ENCODE data around the gene ASNSD1. TPM values are rescaled to one million over a fixed set of nuclear protein-coding genes. Genes with fewer than 3 reads are reported as not detected.

Gene ASNSD1
- 56.1 and 79.1 TPM in 2 replicates for total RNA-seq (2012; rRNA removed)

- peak within 1 kb of the TSS; percentile 88 for H3K4me3 ChIP-seq (ENCODE audit: low read length)
- no peaks in the 10 kb centered on the region for H3K9me3 ChIP-seq (replicated peaks; ENCODE audit: low read length)
- peaks cover 12% of the 10 kb centered on the region for H3K4me1 ChIP-seq (ENCODE audit: control insufficient read depth, insufficient read depth, low read length)
Observed at GRCh38 chr2:189661148-189661956, at the start of gene ASNSD1. Gene ASNSD1 (plus strand): TSS chr2:189661459. CDS start chr2:189666133, 4,674 bp downstream.

GRCh38 chr2:189613077-189613636, 48.1 kb upstream of the ASNSD1 start:
- H3K4me3 ChIP-seq (ENCODE audit: low read length), result peak overlapping the region; percentile 57

More at GRCh38 chr2:189661148-189661956, at the start of gene ASNSD1:
- Histone ChIP-seq H3K27me3 (ENCODE audit: control insufficient read depth, insufficient read depth, low read length) (no peaks in the 10 kb centered on the region), H3K9ac (ENCODE audit: low read depth, low read length) (peak within 1 kb of the TSS; percentile 96), H3K36me3 (ENCODE audit: insufficient read depth, low read length) (peaks cover 8% of the 10 kb centered on the region), H3K4me2 (ENCODE audit: low read length) (peak within 1 kb of the TSS; percentile 91)

GRCh38 chr2:189613650-189614420, 47.4 kb upstream of the ASNSD1 start:
- H3K4me3 ChIP-seq (ENCODE audit: low read length), result peak overlapping the region; percentile 57
- peak overlapping the region; percentile 75 for H3K4me2 ChIP-seq (ENCODE audit: low read length)
- H3K27me3 ChIP-seq (ENCODE audit: control insufficient read depth, insufficient read depth, low read length), result no peaks in the 10 kb centered on the region
- H3K9me3 ChIP-seq (replicated peaks; ENCODE audit: low read length), result no peaks in the 10 kb centered on the region
- H3K36me3 ChIP-seq (ENCODE audit: insufficient read depth, low read length), result no peaks in the 10 kb centered on the region
- H3K9ac ChIP-seq (ENCODE audit: low read depth, low read length), result peak overlapping the region; percentile 82
- H3K4me1 ChIP-seq (ENCODE audit: control insufficient read depth, insufficient read depth, low read length), result peaks cover 29% of the 10 kb centered on the region

More at GRCh38 chr2:189613077-189613636, 48.1 kb upstream of the ASNSD1 start:
- H3K36me3 ChIP-seq (ENCODE audit: insufficient read depth, low read length), result no peaks in the 10 kb centered on the region
- peak overlapping the region; percentile 75 for H3K4me2 ChIP-seq (ENCODE audit: low read length)
- H3K4me1 ChIP-seq (ENCODE audit: control insufficient read depth, insufficient read depth, low read length), result peaks cover 34% of the 10 kb centered on the region
- no peaks in the 10 kb centered on the region for H3K9me3 ChIP-seq (replicated peaks; ENCODE audit: low read length)
- no peaks in the 10 kb centered on the region for H3K27me3 ChIP-seq (ENCODE audit: control insufficient read depth, insufficient read depth, low read length)
- peak overlapping the region; percentile 82 for H3K9ac ChIP-seq (ENCODE audit: low read depth, low read length)

- peaks cover 21% of the 10 kb centered on the region for H3K4me1 ChIP-seq (ENCODE audit: control insufficient read depth, insufficient read depth, low read length)
- H3K4me2 ChIP-seq (ENCODE audit: low read length), result no peak overlapping the region
- no peak overlapping the region for H3K4me3 ChIP-seq (ENCODE audit: low read length)
- H3K36me3 ChIP-seq (ENCODE audit: insufficient read depth, low read length), result no peaks in the 10 kb centered on the region
- no peaks in the 10 kb centered on the region for H3K9me3 ChIP-seq (replicated peaks; ENCODE audit: low read length)
- no peak overlapping the region for H3K9ac ChIP-seq (ENCODE audit: low read depth, low read length)
- H3K27me3 ChIP-seq (ENCODE audit: control insufficient read depth, insufficient read depth, low read length), result no peaks in the 10 kb centered on the region
Observed at GRCh38 chr2:189614585-189614984, 46.7 kb upstream of the ASNSD1 start.

- Histone ChIP-seq H3K4me1 (ENCODE audit: control insufficient read depth, insufficient read depth, low read length) (peaks cover 9% of the 10 kb centered on the region), H3K36me3 (ENCODE audit: insufficient read depth, low read length) (no peaks in the 10 kb centered on the region)
Observed at GRCh38 chr2:189618197-189618596, 43.1 kb upstream of the ASNSD1 start.

GRCh38 chr2:189621781-189622180, 39.5 kb upstream of the ASNSD1 start:
- H3K4me1 ChIP-seq (ENCODE audit: control insufficient read depth, insufficient read depth, low read length), result no peaks in the 10 kb centered on the region
- no peak overlapping the region for H3K4me3 ChIP-seq (ENCODE audit: low read length)
- no peaks in the 10 kb centered on the region for H3K36me3 ChIP-seq (ENCODE audit: insufficient read depth, low read length)
- no peaks in the 10 kb centered on the region for H3K9me3 ChIP-seq (replicated peaks; ENCODE audit: low read length)
- H3K27me3 ChIP-seq (ENCODE audit: control insufficient read depth, insufficient read depth, low read length), result no peaks in the 10 kb centered on the region
- H3K9ac ChIP-seq (ENCODE audit: low read depth, low read length), result no peak overlapping the region
- H3K4me2 ChIP-seq (ENCODE audit: low read length), result no peak overlapping the region

More at GRCh38 chr2:189618197-189618596, 43.1 kb upstream of the ASNSD1 start:
- Histone ChIP-seq H3K4me2 (ENCODE audit: low read length) (no peak overlapping the region), H3K9ac (ENCODE audit: low read depth, low read length) (no peak overlapping the region), H3K9me3 (replicated peaks; ENCODE audit: low read length) (no peaks in the 10 kb centered on the region), H3K4me3 (ENCODE audit: low read length) (no peak overlapping the region), H3K27me3 (ENCODE audit: control insufficient read depth, insufficient read depth, low read length) (no peaks in the 10 kb centered on the region)

GRCh38 chr2:189623049-189623448, 38.2 kb upstream of the ASNSD1 start:
- H3K4me3 ChIP-seq (ENCODE audit: low read length), result no peak overlapping the region
- H3K9ac ChIP-seq (ENCODE audit: low read depth, low read length), result no peak overlapping the region
- H3K4me2 ChIP-seq (ENCODE audit: low read length), result no peak overlapping the region
- no peaks in the 10 kb centered on the region for H3K27me3 ChIP-seq (ENCODE audit: control insufficient read depth, insufficient read depth, low read length)
- H3K9me3 ChIP-seq (replicated peaks; ENCODE audit: low read length), result no peaks in the 10 kb centered on the region
- no peaks in the 10 kb centered on the region for H3K36me3 ChIP-seq (ENCODE audit: insufficient read depth, low read length)
- no peaks in the 10 kb centered on the region for H3K4me1 ChIP-seq (ENCODE audit: control insufficient read depth, insufficient read depth, low read length)

GRCh38 chr2:189624648-189625355, 36.5 kb upstream of the ASNSD1 start:
- H3K9me3 ChIP-seq (replicated peaks; ENCODE audit: low read length), result no peaks in the 10 kb centered on the region
- H3K36me3 ChIP-seq (ENCODE audit: insufficient read depth, low read length), result no peaks in the 10 kb centered on the region
- no peaks in the 10 kb centered on the region for H3K4me1 ChIP-seq (ENCODE audit: control insufficient read depth, insufficient read depth, low read length)
- no peak overlapping the region for H3K9ac ChIP-seq (ENCODE audit: low read depth, low read length)
- no peaks in the 10 kb centered on the region for H3K27me3 ChIP-seq (ENCODE audit: control insufficient read depth, insufficient read depth, low read length)
- H3K4me3 ChIP-seq (ENCODE audit: low read length), result no peak overlapping the region
- no peak overlapping the region for H3K4me2 ChIP-seq (ENCODE audit: low read length)

- Histone ChIP-seq H3K9ac (ENCODE audit: low read depth, low read length) (no peak overlapping the region), H3K4me2 (ENCODE audit: low read length) (no peak overlapping the region), H3K9me3 (replicated peaks; ENCODE audit: low read length) (no peaks in the 10 kb centered on the region), H3K36me3 (ENCODE audit: insufficient read depth, low read length) (no peaks in the 10 kb centered on the region), H3K27me3 (ENCODE audit: control insufficient read depth, insufficient read depth, low read length) (no peaks in the 10 kb centered on the region), H3K4me1 (ENCODE audit: control insufficient read depth, insufficient read depth, low read length) (no peaks in the 10 kb centered on the region), H3K4me3 (ENCODE audit: low read length) (no peak overlapping the region)
Observed at GRCh38 chr2:189625636-189626035, 35.6 kb upstream of the ASNSD1 start.

GRCh38 chr2:189627789-189628188, 33.5 kb upstream of the ASNSD1 start:
- Histone ChIP-seq H3K36me3 (ENCODE audit: insufficient read depth, low read length) (no peaks in the 10 kb centered on the region), H3K9me3 (replicated peaks; ENCODE audit: low read length) (no peaks in the 10 kb centered on the region), H3K27me3 (ENCODE audit: control insufficient read depth, insufficient read depth, low read length) (no peaks in the 10 kb centered on the region)

More at GRCh38 chr2:189627789-189628188, 33.5 kb upstream of the ASNSD1 start:
- H3K4me2 ChIP-seq (ENCODE audit: low read length), result no peak overlapping the region
- no peaks in the 10 kb centered on the region for H3K4me1 ChIP-seq (ENCODE audit: control insufficient read depth, insufficient read depth, low read length)
- no peak overlapping the region for H3K9ac ChIP-seq (ENCODE audit: low read depth, low read length)
- H3K4me3 ChIP-seq (ENCODE audit: low read length), result no peak overlapping the region

Data from skeletal muscle satellite cell (primary cell).